NCI-H187 (cell line): ENCODE measurements around the gene SLC66A2.
"Not testable (repeated sequence)": the region's sequence is repeated elsewhere in the genome, so short reads cannot be mapped to it uniquely, and the experiment has no call there.

Experiments used
- DNase-seq, 2 experiments: peaks; one replicate each; lab custom pipeline; 2025; lab: John Stamatoyannopoulos, UW

Gene SLC66A2

DNA sequence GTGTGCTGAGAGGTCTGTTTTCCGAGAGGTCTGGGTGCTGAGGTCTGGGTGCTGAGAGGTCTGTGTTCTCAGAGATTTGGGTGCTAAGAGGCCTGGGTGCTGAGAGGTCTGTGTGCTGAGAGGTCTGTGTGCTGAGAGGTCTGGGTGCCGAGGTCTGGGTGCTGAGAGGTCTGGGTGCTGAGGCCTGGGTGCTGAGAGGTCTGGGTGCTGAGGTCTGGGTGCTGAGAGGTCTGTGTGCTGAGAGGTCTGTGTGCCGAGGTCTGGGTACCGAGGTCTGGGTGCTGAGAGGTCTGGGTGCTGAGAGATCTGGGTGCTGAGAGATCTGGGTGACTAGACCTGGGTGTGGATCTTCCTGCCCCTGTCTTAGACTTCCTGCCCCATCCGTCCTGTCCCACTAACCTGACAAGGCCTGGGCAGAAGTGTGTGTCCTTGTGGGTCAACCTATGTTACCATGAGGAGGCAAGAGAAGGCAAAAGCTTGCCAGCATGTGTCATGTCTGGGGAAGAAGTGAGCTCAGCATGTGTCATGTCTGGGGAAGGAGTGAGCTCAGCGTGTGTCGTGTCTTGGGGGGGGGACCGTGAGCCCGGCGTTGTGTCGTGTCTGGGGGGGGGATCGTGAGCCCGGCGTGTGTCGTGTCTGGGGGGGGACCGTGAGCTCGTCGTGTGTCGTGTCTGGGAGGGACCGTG lies 84.4 kb downstream of the SLC66A2 start:
- no peak for DNase-seq

- not testable (repeated sequence) for DNase-seq
Observed at GRCh38 chr18:79865951-79866350, 85.5 kb downstream of the SLC66A2 start.

GRCh38 chr18:79864955-79865354 lies 86.5 kb downstream of the SLC66A2 start:
- DNase-seq: not testable (repeated sequence)

DNA sequence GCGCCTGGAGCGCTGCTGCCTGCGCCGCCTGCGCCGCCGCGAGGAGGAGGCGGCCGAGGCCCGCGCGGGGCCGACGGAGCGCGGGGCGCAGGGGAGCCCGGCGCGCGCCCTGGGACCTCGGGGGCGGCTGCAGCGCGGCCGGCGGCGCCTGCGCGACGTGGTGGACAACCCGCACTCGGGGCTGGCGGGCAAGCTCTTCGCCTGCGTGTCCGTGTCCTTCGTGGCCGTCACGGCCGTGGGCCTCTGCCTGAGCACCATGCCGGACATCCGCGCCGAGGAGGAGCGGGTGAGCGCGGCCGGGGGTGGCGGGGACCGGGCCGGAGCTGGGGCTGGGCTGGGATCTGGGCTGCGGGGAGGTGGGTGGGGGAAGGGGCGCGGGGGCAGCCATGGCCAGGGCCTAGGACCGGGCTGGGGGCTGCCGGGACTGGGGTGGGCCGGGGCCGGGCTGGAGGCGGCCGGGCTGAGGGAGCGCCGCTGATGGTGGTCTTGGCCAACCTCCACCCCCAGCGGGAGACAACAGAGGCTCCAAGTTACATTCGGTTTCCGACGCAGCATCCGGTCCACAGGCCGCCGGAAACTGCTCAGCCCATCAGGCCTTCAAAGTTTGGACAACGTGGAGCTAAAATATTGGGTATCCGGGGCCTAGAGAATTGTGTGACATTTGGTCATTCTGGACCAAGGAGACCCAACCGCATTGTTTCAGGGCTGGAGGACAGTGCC lies 87.3 kb downstream of the SLC66A2 start:
- no peak for DNase-seq

GRCh38 chr18:79863161-79864005 lies 88.1 kb downstream of the SLC66A2 start:
- DNase-seq: no peak

DNA sequence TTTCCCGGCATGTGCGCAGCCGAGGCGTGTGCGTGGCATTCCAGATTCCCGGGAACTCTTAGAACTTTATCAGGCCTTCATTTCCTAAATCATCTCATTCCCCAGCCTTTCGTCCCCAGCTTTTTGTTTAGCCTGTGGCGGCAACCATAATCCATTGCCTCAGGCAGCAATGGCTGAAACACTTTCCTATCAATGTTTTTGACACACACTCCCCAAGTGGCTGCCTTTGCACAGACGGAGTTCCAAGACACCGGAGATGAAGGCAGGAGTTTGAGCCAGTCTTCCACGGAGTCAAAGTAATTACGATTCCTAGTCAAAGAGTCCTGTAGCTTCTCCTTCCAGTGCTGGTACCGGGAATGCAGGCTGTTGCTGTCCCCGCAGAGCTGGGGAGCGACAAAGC lies 88.9 kb downstream of the SLC66A2 start:
- DNase-seq: no peak

DNA sequence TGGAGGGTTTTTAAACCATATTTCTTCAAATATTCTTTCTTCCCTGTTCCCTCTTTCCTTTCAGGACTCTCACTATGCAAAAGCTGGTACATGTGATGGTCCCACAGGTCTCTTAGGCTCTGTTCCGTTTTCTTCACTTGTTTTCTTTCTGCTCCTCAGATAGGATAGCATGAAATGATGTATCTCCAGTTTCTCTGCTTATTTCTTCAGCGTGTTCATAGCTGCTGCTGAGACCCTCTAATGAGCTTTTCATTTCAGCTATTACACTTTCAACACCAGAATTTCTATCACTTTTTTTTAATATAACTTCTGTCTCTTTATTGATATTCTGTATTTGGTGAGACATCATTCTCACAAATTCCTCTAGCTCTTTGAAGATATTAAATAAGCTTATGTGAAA lies 89.8 kb downstream of the SLC66A2 start:
- DNase-seq: no peak

GRCh38 chr18:79859314-79859713 lies 92.1 kb downstream of the SLC66A2 start:
- DNase-seq: no peak

DNA sequence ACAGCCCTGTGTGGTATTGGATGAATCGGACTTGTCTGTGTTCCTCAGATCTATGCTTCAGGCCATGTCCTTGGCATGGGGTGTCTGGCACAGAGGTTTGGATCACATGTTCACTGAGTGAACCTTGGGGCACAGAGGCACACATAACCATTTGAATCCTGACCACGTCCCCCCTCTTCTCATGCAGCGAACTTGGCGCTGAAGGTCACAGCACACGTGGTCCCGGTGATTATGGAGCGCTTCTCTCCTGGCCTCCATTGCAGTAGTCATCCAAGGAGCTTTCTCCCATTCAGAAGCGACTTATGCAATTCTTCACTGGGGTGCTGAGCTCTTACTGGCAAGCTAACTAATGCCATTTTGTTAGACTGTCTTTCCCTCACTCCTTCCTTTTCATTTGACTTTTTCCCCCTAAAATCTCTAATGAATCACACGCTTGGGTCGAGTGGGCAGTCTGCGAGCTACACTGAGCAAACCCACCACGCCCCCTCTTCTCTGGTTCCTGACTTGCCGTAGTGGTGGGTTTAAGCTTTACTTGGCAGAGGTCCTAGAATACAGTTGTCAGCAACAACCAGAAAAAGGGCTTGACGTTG lies 94.3 kb downstream of the SLC66A2 start:
- DNase-seq: no peak

GRCh38 chr18:79856119-79857007 lies 95.1 kb downstream of the SLC66A2 start:
- DNase-seq: no peak

DNA sequence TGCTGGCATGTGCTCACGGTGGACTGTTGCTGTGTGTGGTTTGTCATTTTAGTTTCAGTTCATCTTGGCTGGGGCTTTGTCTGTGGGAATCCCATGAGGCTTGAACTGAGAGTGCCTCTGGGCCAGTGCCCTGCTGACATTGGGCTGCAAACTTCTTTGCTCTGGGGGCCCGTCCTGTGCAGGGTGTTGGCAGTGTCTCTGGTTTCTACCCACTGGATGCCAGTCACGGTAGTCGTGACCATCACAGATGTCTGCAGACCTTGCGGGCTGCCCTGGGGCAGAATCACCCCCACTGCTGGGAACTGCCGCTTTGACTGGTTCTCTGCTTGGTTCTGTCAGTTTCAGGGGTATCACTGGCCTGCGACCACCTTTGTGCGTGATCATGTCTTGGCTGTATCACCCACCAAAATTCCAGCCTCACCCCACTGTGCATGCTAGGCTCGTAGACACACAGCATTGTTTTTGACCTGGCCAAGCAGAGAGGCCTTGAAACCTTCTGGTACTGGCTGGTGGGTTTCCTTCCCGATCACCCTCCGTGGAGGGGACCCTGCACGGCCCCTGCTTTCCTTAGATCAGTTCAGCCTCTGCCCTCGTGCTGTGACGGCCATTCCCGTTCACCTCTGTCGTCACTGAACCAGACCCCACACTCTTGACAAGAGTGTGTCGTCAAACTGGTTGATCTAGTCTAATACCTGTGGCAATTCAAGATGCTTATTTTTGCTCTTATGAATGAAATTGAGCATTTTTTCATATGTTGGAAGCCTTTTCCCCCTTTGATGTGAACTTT lies 96.1 kb downstream of the SLC66A2 start:
- no peak for DNase-seq

DNA sequence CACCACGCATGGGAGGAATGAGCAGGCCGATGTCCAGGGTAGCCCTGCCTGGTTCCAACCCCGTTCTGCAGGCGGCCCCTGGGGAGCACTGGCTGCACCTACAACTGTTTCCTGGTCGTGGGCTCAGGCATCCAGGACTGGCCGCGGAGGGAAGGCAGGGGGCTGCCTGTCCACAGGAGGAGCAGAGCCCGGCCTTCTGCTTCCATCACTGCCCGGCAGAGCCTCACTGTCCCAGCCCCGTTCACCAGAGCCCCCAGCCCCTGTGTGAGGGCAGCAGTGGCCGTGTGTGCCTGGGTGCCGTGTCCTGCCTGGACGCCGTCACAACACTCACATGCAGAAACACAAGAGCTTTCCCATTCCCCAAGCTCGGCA lies 97.5 kb downstream of the SLC66A2 start:
- DNase-seq: no peak

DNA sequence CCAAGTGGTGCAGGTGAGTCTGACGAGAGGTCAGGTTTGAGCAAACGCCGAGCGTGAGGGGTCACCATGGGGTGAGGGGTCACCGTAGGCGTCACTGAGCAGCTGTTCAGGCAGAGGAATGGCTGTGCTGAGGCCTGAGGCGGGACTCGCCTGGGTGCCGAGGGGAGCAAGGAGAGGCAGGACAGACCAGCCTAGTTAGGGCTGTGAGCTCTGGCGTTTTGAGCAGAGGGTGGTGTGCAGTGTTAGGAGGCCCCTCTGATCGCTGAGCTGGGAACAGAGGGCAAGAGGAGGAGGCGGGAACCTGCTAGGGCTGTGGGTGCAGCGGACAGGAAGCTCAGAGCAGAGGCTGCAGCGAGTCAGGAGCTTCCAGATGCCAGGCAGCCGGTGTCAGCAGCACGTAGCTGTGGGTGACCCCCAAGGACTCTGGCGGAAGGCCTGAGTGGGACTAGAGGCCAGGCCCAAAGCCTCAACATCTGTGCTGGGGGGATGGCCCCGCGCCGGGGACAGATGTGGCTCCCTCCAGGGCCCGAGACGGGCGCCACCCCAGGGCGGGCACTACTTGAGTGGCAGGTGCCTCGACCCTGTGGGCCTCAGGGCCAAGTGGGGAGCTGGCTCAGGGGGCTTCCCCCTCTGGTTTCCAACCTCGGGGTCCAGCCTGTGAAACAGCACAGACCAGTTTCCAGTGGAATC lies 98.0 kb downstream of the SLC66A2 start:
- no peak for DNase-seq

DNA sequence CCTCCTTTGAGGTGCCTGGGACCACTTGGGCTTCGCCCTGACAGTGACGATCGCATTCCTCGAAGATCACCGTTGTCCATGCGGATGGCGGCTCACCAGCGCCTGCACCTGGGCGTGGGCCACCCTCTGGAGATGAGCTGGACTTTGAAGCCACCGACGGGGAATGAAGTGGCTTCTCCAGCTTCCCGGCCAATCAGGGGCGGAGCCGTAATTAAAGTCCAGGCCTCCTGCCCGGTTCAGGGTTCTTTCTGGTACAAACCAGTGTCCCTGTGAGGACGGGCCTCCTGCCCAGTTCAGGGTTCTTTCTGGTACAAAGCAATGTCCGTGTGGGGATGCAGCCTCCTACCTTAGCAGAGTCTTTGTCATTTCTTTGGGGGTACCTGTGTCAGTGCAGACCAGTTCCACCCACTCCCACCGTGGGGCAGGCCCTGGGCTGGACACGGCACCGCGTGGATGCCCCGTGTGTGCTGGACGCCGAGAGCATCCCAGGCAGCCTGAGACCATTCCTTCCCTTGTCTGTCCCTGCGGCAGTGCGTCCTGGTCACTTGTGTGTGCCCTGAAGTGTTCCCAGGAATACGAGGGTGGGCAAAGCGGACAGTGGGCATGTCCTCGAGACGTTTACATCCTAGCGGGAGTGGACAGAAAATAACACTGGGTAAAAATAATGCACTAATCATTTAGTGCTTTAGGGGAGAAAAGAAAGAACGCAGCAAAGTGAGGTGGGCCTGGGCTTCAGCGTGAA lies 98.7 kb downstream of the SLC66A2 start:
- DNase-seq: no peak
